Measurements from ENCODE around the gene HABP2. TPM values are rescaled to one million over a fixed set of nuclear protein-coding genes. Genes with fewer than 3 reads are reported as not detected.

HABP2 gene
- polyA plus RNA-seq, 1 of the 3 experiments (the other 2 are of a cell fraction) = not detected

DNA sequence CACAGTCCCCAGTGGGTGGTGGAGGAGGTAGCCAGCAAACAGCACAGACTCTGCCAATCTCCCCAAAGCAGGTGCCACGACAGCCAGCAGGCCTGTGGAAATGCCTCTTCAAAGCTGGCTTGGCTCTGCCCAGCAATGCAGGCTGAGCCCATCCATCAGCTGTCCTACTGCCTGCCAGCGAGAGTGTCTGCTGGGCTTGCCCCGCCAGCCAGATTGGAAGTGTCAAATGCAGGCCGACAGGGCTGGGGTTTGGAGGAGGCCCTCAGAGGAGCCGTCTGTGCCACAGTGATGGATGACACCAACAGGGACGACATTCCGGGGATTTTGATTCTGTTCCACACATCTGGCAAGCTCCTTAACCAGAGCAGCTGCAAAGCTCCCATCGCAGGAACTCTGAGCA is 16.7 kb downstream of the HABP2 start:
- ChIA-PET CTCF (interaction anchor here (1.0 to 2.2 kb wide), 3 partner anchors 185 to 1098 kb away, joined by 3 to 6 read pairs (median 3); no protein-coding TSS in a partner anchor), POLR2A (no interaction called here)
- no peaks in the 10 kb centered on the region for H3K4me1 ChIP-seq (ENCODE audit: control insufficient read depth in 1 of 2, insufficient read depth in 2 of 2, low read depth in 1 of 2, low read length in 1 of 2)
- DNase-seq = no peak
- H2AFZ ChIP-seq (ENCODE audit: low read depth) = no peak overlapping the region
- H3K36me3 ChIP-seq (replicated peaks in 1 of 2; ENCODE audit: control insufficient read depth in 1 of 2, insufficient read depth in 2 of 2, low read length in 1 of 2) = no peaks in the 10 kb centered on the region
- H3K4me2 ChIP-seq = no peak overlapping the region
- no peak overlapping the region for H3K4me3 ChIP-seq (ENCODE audit: low read depth in 2 of 2, low read length in 1 of 2)
- H3K27me3 ChIP-seq (ENCODE audit: insufficient read depth) = no peaks in the 10 kb centered on the region; the same call in 1 of the 2 replicates
- no peaks in the 10 kb centered on the region for H3K9me2 ChIP-seq
- no peak overlapping the region for H3K27ac ChIP-seq (ENCODE audit: low read depth in 2 of 2, low read length in 1 of 2)
- no peaks in the 10 kb centered on the region for H3K79me2 ChIP-seq (ENCODE audit: insufficient read depth)
- no peaks in the 10 kb centered on the region for H4K20me1 ChIP-seq (ENCODE audit: insufficient read depth)
- WGBS (ENCODE audit: low lambda C conversion rate) = 60% methylated on average over 2 of the region's 8 CpGs
- TF ChIP-seq GABPA (IDR thresholded peaks at IDR 0.05; ENCODE audit: low read depth) = no peak
- no peak for TF ChIP-seq GATA2 (CRISPR knock-in tag; IDR thresholded peaks at IDR 0.05)
- TF ChIP-seq TCF12 (IDR thresholded peaks at IDR 0.05) = no peak
- no peak for TF ChIP-seq POLR2AphosphoS5 (IDR thresholded peaks at IDR 0.05; ENCODE audit: low read depth, low read length)
- no peak overlapping the region for H3K9ac ChIP-seq
- H3F3A ChIP-seq (replicated peaks; ENCODE audit: insufficient read depth) = no peaks in the 10 kb centered on the region
- H3K9me3 ChIP-seq = no peaks in the 10 kb centered on the region

DNA sequence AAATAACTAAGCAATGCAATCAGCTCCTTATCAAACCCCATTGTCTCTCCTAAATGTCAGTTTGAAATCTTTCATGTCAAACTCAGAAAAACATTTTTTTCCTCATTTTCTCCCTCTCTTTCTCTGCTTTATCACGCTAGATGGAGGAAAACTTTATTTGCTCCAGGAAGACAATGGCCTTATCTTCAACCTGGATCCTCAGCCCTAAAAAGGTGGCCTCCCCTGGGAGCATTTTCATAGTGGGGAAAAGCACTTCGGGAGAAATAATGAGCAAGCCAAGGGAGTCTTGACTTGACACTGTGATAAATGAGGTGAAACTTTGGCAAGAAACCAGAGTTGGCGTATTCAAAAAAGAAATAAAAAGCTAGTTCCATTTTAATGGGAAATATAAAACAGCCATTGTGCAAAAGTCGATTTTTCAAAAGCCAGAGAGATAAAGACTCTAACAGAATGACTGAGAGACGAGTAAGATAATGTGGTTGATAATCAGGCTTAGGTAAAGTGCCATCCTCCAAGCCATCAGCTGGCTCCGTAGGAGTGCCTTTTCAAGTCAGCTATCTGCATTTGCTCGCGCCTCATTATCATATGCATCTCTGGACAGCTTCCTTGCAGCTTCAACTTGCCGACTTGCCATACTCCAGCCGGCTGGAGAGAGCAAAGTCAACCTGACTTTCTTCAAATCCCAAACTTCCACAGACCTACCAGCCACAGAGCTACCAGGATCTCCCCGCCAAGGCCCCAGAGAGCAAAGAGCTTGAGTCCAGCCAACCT is 19.9 kb downstream of the HABP2 start:
- Histone ChIP-seq H3K4me2 (no peak overlapping the region), H3K4me1 (ENCODE audit: control insufficient read depth in 1 of 2, insufficient read depth in 2 of 2, low read depth in 1 of 2, low read length in 1 of 2) (no peaks in the 10 kb centered on the region), H3F3A (replicated peaks; ENCODE audit: insufficient read depth) (no peaks in the 10 kb centered on the region), H3K27me3 (ENCODE audit: insufficient read depth) (no peaks in the 10 kb centered on the region; the same call in 1 of the 2 replicates), H3K9me3 (no peaks in the 10 kb centered on the region), H3K36me3 (replicated peaks in 1 of 2; ENCODE audit: control insufficient read depth in 1 of 2, insufficient read depth in 2 of 2, low read length in 1 of 2) (no peaks in the 10 kb centered on the region), H3K9me2 (no peaks in the 10 kb centered on the region), H2AFZ (ENCODE audit: low read depth) (no peak overlapping the region), H4K20me1 (ENCODE audit: insufficient read depth) (no peaks in the 10 kb centered on the region), H3K79me2 (ENCODE audit: insufficient read depth) (no peaks in the 10 kb centered on the region), H3K4me3 (ENCODE audit: low read depth in 2 of 2, low read length in 1 of 2) (no peak overlapping the region), H3K27ac (ENCODE audit: low read depth in 2 of 2, low read length in 1 of 2) (no peak overlapping the region), H3K9ac (no peak overlapping the region)
- 30% methylated on average over 11 of the region's 11 CpGs for WGBS (ENCODE audit: low lambda C conversion rate)
- TF ChIP-seq RFX5 (IDR thresholded peaks at IDR 0.05; ENCODE audit: low read length) (no peak), NRF1 (IDR thresholded peaks at IDR 0.05; ENCODE audit: low read depth, low read length) (no peak), REST (IDR thresholded peaks at IDR 0.05; ENCODE audit: low read depth, low read length) (no peak), FOXJ3 (CRISPR knock-in tag; IDR thresholded peaks at IDR 0.05) (no peak), MEF2A (IDR thresholded peaks at IDR 0.05; ENCODE audit: borderline replicate concordance, low read depth) (no peak), MAX (IDR thresholded peaks at IDR 0.05; ENCODE audit: low read depth) (no peak), EZH2phosphoT487 (IDR thresholded peaks at IDR 0.05; ENCODE audit: borderline replicate concordance, low read depth) (no peak), EP300 (IDR thresholded peaks at IDR 0.05; ENCODE audit: borderline replicate concordance in 1 of 2, low read depth in 1 of 2, low read length in 1 of 2) (no peak), GABPA (IDR thresholded peaks at IDR 0.05; ENCODE audit: low read depth) (no peak), RXRA (IDR thresholded peaks at IDR 0.05; ENCODE audit: borderline replicate concordance, low read depth) (no peak), USF2 (IDR thresholded peaks at IDR 0.05; ENCODE audit: borderline replicate concordance, low read depth, low read length) (no peak), FOSL2 (IDR thresholded peaks at IDR 0.05; ENCODE audit: borderline replicate concordance, low read depth) (no peak), USF1 (IDR thresholded peaks at IDR 0.05; ENCODE audit: borderline replicate concordance, low read depth) (no peak), PBX3 (IDR thresholded peaks at IDR 0.05) (no peak), JUND (IDR thresholded peaks at IDR 0.05) (no peak)
- ChIA-PET CTCF (interaction anchor here (0.6 to 4.7 kb wide), 4 partner anchors 10 to 52 kb away, joined by 3 to 33 read pairs (median 3); no protein-coding TSS in a partner anchor), POLR2A (no interaction called here)
- DNase-seq = no peak

All from SK-N-SH (cell line).